Ishikawa (cell line): ENCODE data around the gene GRM5.

Source experiments
- CEBPB ChIP-seq: IDR thresholded peaks from 2 replicates; pipeline ENCODE4 v1.6.1; 2012
- CREB1 ChIP-seq: IDR thresholded peaks from 2 replicates; pipeline ENCODE4 v1.6.1; 2012; ENCODE audit warnings: low read depth
- EGR1 ChIP-seq: IDR thresholded peaks from 2 replicates; pipeline ENCODE4 v1.6.1; 2012
- EP300 ChIP-seq: IDR thresholded peaks from 2 replicates; pipeline ENCODE4 v1.6.1; 2012; ENCODE audit warnings: borderline replicate concordance
- FOXM1 ChIP-seq: IDR thresholded peaks from 2 replicates; pipeline ENCODE4 v1.6.1; 2012; ENCODE audit warnings: low read depth, borderline replicate concordance
- MAX ChIP-seq: IDR thresholded peaks from 2 replicates; pipeline ENCODE4 v1.6.1; 2012
- RAD21 ChIP-seq: IDR thresholded peaks from 2 replicates; pipeline ENCODE4 v1.6.1; 2012; ENCODE audit warnings: low read depth
- REST ChIP-seq: IDR thresholded peaks from 2 replicates; pipeline ENCODE4 v1.6.1; 2012; ENCODE audit warnings: low read depth, mild to moderate bottlenecking
- TAF1 ChIP-seq: IDR thresholded peaks from 2 replicates; pipeline ENCODE4 v1.6.1; 2012; ENCODE audit warnings: low read depth, mild to moderate bottlenecking
- TCF12 ChIP-seq: IDR thresholded peaks from 2 replicates; pipeline ENCODE4 v1.6.1; 2012; ENCODE audit warnings: low read depth
- YY1 ChIP-seq: IDR thresholded peaks from 2 replicates; pipeline ENCODE4 v1.6.1; 2012; ENCODE audit warnings: low read depth
- ZBTB7A ChIP-seq: IDR thresholded peaks from 2 replicates; pipeline ENCODE4 v1.6.1; 2012; ENCODE audit warnings: low read depth

- TF ChIP-seq TAF1 (no peak), RAD21 (no peak), YY1 (no peak), CREB1 (no peak), EP300 (no peak), REST (no peak), FOXM1 (no peak), TCF12 (no peak), MAX (no peak), EGR1 (no peak), ZBTB7A (no peak), CEBPB (no peak)
Measured at GRCh38 chr11:88536616-88537265, 529.0 kb downstream of the GRM5 start.
